ENCODE data around the gene VTI1A.

DNA sequence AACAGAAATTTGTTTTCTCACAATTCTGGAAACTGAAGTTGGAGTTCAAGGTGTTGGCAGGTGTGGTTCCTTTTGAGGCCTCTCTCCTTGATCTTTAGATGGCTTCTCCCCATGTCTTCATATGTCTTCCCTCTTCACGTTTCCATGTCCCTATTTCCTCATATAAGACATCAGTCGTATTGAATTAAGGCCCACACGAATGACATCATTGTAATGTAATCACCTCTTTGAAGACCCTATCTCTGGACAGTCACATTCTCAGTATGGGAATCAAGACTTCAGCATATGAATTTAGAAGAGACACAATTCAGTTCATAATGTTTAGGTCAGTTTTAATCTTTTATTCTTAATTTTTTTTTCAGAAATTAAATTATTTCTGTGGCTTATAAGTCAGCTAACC lies 19.8 kb downstream of the VTI1A start:
- no peak for TF ChIP-seq EZH2 (IDR thresholded peaks at IDR 0.05; ENCODE audit: borderline replicate concordance, insufficient read depth, low read length, poor library complexity, severe bottlenecking)
- TF ChIP-seq POLR2AphosphoS5 (IDR thresholded peaks at IDR 0.05), result no peak
